ENCODE results near the gene C6.

DNA sequence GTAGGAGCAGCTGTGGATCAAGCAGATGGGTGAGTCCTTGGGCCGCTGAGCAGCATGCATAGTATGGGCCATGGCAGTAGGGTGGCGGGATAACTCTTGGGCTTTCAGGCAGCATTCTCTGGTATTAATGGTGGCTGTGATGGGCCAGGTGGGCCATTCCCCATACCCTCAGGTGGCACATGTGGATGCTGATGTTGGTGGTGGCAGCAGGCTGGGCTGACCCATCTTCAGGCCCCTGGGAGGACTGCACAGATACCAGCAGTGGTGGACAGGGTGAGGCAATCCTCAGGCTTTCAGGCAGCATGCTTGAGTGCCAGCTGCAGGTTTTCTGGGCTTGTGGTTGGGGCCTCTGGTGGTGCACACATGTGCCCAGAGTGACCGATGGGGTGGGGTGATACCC lies 27.1 kb upstream of the C6 start:
- TF ChIP-seq, protein P1, sequence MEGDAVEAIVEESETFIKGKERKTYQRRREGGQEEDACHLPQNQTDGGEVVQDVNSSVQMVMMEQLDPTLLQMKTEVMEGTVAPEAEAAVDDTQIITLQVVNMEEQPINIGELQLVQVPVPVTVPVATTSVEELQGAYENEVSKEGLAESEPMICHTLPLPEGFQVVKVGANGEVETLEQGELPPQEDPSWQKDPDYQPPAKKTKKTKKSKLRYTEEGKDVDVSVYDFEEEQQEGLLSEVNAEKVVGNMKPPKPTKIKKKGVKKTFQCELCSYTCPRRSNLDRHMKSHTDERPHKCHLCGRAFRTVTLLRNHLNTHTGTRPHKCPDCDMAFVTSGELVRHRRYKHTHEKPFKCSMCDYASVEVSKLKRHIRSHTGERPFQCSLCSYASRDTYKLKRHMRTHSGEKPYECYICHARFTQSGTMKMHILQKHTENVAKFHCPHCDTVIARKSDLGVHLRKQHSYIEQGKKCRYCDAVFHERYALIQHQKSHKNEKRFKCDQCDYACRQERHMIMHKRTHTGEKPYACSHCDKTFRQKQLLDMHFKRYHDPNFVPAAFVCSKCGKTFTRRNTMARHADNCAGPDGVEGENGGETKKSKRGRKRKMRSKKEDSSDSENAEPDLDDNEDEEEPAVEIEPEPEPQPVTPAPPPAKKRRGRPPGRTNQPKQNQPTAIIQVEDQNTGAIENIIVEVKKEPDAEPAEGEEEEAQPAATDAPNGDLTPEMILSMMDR (IDR thresholded peaks at IDR 0.05): no peak
- TF ChIP-seq POLR2A (IDR thresholded peaks at IDR 0.05): no peak

Data from heart left ventricle (tissue), 13 donors.